ENCODE data around the gene RAET1G.
"Not testable (repeated sequence)": the region's sequence is repeated elsewhere in the genome, so short reads cannot be mapped to it uniquely, and the experiment has no call there.

RAET1G gene

DNA sequence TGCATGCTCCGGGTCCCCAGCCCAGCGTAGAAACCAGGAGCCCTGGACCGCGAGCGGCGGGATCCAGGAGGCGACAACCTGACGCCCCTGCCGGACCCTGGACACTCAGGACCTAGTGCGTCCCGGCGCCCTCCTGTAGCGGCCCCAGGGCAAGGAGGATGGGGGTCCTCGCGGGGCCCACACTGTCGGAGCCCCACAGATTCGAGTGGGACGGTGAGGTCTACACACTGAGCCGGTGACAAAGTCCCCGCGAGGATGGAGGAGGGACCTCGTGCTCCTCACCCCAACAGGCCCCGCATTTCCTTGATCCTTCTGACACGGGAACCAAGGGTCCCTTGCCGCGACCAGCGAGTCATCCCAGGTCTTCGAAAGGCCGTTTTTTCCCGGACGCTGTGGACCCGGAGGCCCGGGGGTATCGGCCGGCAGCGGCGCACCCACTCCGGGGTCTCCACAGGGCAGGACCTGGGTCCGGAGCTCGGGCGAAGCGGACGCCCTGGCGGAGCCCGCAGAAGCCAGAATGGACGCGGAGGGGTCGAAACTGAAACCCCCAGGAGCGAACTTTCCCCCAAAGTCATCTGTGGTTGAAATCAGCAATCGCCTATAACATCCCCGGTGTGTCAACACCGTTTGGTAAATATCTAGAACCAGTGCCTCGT, 31.5 kb upstream of the RAET1G start:
- DNase-seq (ENCODE audit: low read depth, low spot score) = not testable (repeated sequence)

DNA sequence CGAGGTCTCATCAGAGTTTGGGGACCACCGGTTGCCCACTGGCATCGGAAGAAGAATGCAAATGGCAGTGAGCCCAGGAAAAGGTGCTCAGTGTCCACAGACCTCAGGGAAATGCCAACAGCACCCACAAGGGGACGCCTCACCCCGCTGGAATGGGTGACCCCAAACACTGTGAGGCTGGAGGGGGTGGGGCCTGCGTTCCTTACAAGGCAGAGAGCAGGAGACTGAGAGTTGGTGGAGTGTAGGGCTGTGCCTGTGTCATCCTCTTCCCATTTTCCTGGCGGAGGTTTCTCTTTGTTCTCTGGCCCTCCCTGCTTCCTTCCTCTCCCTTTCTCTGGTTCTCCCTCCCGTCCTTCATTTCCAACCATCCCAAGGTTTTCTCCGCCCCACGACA, 31.0 kb upstream of the RAET1G start:
- not testable (repeated sequence) for DNase-seq (ENCODE audit: low read depth, low spot score)

DNA sequence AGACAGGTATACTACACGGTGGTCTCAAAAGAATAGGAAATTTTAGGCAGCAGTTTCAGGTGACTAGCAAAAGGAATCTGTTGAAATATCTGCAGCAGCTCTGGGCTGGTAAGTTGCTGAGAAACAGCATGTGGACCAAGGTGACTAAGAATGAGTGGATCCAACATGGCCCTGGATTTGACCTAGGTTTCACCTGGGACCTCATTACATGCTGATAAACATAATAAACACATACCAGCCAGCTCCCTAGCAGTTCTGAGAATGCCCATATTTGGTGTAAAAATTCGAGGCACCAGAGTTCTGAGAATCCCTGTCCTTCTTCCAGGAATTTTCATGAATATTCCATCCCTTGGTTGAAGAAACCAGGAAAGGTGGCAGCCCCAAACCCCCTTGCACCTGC, 30.5 kb upstream of the RAET1G start:
- DNase-seq (ENCODE audit: low read depth, low spot score) = not testable (repeated sequence)

DNA sequence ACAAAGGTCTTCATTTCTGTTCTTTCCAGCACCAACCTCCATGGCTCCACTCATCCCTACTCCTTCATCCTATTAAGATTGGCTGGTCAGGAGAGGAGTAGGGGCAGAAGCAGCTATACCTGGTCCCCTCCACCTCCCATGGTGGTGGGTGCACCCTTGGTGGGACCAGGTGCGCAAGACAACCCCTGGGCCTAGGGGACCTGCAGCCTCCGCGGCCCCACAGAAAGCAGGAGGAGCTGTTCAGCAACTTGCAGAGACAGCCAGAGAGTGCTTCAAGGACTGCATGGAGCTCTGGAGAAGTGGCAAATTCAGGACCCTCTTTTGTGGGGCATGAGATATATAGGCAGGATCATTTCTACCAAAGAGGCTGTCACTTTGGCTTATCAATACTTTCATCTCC, 28.7 kb upstream of the RAET1G start:
- DNase-seq (ENCODE audit: low read depth, low spot score) = no peak

DNA sequence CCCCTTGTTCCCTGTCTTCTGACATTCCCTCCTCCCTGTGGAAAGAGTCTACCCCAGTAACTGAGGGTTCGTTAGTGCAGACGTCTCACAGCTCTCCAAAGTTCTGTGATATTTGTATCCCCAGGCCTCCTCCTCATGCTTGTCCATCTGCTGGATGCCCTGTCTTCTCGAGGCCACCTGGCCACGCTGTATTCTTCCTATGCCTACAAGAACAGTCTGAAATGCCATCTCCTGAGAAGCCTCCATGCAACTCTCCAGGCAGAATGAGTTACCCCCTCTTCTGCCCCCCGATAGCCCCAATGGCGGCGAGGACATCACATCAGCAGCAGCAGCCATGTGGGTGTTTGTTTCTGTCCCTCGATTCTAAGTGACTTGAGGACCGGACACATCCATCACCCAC, 28.2 kb upstream of the RAET1G start:
- DNase-seq (ENCODE audit: low read depth, low spot score) = no peak

DNA sequence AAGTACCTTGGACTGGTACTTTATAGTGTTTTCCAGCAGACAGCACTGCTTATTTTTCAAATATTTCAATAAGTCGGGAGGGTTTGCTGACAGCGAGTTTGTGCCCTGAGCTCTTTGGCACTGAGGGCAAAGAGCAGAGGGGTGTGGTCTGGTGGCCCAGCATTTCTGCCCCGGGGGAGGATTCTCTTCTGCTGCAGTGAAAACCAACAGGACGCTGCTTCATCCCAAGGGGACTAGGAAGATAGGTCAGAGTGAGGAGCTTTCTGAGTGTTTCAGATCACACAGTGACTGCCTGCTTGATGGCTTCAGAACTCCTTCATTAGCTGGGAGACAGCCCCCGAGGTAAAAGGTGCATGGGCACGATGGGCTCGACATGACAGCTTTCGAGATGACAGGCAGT, 27.5 kb upstream of the RAET1G start:
- no peak for DNase-seq (ENCODE audit: low read depth, low spot score)

DNA sequence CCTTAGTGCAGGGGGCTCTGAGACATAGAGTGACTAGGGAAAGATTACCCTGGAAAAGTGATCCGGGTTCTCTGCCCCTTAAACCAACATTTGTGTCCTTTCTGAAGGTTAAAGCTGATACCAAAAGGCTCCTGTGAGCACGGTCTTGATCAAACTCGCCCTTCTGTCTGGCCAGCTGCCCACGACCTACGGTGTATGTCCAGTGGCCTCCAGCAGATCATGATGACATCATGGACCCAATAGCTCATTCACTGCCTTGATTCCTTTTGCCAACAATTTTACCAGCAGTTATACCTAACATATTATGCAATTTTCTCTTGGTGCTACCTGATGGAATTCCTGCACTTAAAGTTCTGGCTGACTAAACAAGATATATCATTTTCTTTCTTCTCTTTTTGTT, 25.7 kb upstream of the RAET1G start:
- no peak for DNase-seq (ENCODE audit: low read depth, low spot score)

DNA sequence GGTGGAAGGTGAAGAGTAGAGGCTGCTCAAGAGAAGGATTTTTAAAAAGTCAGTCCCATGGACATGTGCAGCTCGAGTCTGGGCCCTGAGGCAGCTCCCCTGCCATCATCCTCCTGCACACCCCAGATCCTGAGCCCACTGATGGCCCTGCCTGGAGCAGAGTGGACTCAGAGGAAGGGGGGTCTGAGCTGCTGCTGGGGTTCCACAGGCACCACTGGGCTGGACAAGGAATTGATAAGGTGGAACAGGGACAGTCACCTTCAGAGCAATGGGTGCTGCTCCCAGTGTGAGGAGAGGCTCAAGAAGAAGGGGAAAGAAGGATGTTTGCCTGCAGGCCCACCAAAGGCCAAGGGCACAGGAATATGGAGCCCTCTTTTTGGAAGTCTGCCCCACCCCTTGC, 25.1 kb upstream of the RAET1G start:
- DNase-seq (ENCODE audit: low read depth, low spot score) = no peak

DNA sequence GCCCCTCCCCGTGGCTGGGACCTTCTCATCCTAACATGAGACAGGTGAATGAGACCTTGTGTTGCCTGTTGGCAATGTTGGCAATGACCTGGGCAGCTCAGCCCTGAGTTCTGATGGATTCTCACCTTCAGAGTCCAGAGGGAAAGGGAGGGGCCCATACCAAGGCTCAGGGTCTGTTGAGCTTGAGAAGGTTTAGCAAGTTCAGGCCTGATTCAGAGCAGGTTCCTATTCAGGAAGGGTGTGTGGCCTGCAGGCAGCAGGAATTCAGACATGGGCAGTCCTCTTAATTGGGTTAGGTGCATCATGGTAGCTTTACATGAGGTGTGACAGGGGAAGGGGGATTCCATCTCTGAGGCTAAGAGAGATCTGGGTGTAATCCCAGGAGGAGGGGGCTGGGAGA, 24.6 kb upstream of the RAET1G start:
- not testable (repeated sequence) for DNase-seq (ENCODE audit: low read depth, low spot score)

DNA sequence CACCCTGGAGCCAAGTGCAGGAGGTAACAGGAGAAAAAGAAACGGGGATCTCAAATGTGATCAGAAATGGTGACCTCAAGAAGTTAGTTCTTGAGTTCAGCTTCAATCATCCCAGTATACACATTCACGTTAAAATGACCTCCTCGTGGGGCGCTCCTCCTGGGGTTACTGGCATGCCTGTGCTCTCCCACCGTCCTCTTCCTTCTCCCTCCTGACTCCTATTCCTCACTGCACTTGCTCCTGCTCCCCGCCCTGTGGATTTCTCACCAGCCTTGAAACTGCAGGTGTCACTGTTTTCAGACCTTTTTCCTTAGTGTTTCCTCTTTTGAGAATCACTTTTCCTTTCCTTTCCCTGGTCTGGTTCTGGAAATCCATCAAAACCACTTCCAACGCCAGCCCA, 23.7 kb upstream of the RAET1G start:
- not testable (repeated sequence) for DNase-seq (ENCODE audit: low read depth, low spot score)

DNA sequence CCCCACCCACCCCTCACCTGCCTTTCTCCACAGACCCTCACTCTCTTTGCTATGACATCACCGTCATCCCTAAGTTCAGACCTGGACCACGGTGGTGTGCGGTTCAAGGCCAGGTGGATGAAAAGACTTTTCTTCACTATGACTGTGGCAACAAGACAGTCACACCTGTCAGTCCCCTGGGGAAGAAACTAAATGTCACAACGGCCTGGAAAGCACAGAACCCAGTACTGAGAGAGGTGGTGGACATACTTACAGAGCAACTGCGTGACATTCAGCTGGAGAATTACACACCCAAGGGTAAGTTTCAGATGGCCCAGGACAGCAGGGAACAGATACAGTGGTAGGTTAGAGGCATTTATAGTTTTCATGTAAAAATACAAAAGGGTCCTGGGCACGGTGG, 22.4 kb upstream of the RAET1G start:
- not testable (repeated sequence) for DNase-seq (ENCODE audit: low read depth, low spot score)

DNA sequence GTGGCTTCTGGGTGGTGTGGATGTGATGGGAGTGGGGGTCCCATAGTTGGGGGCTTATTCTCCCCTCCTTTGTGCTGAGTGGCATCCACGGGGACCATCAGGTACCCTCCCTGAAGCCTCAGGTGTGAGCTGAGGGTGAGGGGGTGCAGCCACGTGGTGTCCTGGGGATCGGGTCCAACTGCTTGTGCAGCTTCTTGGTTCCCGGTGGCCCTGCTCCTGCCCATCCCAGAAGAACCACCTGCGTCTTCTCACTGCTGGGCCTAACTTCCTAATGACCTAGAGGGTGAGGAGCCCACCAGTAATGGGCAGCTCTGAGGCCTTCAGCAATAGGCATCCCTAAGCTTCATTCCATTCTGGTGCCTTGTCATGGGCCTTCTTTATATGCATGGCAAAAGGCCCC, 20.4 kb upstream of the RAET1G start:
- not testable (repeated sequence) for DNase-seq (ENCODE audit: low read depth, low spot score)

DNA sequence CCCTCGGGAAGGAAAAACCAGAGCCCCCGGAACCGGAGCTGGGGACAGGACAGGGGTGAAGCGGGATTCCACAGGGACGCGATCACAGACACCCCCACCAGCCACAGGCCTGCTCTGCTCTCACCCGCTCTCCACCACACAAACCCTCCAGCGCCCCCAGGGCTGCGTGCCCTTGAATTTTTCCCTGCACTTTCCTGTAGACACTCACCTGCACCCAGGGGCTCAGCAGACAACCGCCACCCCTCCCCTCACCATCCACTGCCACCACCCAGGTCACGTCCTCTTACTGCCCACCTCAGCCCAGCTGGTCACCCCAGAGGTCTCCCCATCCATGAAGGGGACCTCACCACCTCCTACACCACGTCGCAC, 19.5 kb upstream of the RAET1G start:
- DNase-seq (ENCODE audit: low read depth, low spot score) = no peak

DNA sequence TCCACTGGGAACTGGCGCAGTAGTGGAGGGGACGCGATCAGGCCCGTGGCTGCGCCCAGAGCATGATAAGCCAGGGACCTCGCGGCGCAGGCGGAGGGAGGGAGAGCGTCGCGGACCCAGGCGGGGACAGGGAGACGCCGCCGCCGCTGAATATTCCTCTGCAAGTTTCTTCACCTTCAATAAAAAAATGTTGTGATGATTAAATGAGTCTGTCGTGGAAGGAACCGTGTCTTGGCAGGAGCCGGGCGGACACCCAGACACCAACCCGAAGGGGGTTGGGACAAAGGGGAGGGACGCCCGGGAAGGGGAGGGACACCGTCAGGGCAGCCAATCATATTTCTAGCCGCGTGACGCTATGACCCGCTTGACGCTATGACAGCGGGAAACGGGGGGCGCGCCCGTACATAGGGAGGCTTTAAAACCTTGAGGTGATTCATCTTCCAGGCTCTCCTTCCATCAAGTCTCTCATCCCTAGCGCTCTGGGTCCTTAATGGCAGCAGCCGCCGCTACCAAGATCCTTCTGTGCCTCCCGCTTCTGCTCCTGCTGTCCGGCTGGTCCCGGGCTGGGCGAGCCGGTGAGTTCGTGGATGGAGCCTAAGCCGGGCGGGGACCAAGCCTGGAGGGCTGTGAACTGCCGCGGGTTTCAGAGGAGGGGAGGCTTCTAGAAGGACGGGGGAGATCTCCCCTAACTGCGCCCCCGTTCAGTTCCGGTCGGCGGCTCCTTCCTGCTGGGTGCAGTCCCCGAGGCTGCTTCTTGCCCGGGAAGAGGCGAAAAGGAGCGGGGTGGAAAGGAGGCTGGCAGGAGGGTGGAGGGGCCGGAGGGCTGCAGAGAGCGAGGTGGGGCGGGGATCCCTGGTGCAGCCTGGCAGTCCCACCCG, 18.9 kb upstream of the RAET1G start, which contains the start of gene ULBP2:
Gene ULBP2 (plus strand): TSS at position 432 of the 878 bp plus-strand sequence. CDS start 59 bp downstream, at position 491.
- DNase-seq (ENCODE audit: low read depth, low spot score) = peak; percentile 50

DNA sequence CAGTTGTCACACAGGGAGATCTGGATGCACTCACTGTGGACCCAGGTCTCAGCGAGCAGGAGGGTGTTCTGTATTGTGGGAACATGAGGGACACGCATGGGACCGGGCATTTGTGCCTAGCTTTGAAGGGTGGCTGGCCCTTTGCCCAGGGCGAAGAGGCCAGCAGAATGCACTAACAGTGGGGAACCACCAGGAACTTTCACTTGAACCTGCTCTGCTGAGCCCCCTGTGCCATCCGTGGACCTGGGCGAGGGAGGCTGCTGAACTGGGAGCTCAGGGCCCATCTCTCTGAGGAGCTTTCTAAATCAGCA, 17.7 kb upstream of the RAET1G start:
- no peak for DNase-seq (ENCODE audit: low read depth, low spot score)

DNA sequence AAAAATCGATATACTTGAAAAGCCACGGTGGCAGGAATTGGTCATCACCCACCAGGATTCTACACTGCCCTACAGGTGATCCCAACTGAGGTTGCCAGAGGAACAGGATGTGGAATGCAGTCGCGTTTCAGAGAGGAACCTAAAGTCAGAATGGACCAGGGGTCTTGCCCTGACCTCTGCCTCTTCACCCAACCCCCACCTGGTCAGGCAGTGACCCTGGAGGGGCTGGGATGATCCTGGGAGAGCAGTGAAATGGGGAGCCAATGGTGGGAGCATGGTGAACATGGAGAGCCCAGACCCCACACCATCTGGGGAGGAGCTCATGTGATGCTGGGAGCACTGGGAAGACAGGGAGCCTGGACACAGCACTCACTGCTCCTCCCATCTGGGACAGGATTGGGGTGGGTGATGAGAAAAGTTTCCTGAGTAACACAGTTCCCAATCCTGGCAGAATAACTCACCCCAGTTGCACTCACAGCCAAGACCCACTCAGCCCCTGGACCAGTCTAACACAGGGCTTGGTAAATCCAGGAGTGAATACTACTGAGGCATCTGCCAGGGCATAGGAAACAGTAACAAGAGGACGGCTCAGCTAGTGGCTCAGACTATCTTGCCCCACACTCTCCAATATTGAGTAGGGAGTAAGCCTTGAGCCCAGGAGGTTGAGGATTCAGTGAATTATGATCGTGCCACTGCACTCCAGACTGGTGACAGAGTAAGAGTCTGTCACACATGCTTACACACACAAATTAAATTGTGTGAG, 17.2 kb upstream of the RAET1G start:
- DNase-seq (ENCODE audit: low read depth, low spot score) = no peak

DNA sequence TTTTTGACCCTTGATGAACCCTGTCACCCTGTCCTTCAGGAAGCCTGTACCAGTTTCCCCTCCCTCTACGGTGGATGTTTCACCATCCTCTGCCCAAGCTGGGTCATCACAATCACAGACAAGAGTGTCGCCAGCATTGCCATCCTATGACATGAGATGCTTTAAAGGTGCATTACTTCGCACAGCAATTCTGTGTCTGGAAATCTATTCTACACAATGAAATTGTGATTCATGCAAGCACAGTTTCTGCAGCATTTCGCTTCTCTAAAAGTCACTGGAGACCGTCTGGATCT, 16.4 kb upstream of the RAET1G start:
- DNase-seq (ENCODE audit: low read depth, low spot score) = no peak

DNA sequence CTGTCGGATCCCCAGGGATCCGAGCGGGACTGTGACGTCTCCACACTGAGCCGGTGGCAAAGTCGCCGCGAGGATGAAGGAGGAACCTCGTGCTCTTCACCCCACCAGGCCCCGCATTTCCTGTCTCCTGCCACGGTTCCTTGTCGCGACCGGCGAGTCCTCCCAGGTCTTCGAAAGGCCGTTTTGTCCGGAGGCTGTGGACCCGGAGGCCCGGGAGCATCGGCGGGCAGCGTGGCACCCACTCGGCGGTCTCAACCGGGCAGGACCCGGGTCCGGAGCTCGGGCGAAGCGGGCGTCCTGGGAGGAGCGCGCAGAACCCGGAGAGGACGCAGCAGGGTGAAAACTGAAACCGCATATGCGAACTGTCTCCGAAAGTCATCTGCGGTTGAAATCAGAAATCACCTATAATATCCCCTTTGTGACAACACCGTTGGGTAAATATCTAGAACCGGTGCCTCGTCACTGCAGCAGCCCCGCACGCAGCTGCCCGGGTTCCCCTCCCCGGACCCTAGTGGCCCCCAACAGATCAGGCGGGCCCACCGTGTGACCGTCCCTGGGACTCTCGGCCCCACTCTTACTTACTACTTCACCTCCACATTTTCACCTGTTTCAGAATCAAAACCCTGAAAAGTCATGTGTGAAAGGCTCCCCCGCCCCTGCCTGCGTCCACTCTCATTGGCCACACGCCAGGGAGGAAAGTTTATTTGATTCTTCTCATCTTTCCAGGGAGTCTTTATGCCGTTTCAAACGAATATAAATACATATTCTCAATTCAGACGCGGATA, 15.8 kb upstream of the RAET1G start:
- DNase-seq (ENCODE audit: low read depth, low spot score) = no peak

DNA sequence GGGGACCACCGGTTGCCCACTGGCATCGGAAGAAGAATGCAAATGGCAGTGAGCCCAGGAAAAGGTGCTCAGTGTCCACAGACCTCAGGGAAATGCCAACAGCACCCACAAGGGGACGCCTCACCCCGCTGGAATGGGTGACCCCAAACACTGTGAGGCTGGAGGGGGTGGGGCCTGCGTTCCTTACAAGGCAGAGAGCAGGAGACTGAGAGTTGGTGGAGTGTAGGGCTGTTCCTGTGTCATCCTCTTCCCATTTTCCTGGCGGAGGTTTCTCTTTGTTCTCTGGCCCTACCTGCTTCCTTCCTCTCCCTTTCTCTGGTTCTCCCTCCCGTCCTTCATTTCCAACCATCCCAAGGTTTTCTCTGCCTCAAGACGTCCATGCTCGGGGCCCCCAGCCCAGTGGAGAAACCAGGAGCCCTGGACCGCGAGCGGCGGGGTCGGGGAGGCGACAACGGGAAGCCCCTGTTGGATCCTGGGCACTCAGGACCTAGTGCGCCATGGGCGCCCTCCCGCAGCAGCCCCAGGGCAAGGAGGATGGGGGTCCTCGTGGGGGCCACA, 15.2 kb upstream of the RAET1G start:
- DNase-seq (ENCODE audit: low read depth, low spot score) = not testable (repeated sequence)

DNA sequence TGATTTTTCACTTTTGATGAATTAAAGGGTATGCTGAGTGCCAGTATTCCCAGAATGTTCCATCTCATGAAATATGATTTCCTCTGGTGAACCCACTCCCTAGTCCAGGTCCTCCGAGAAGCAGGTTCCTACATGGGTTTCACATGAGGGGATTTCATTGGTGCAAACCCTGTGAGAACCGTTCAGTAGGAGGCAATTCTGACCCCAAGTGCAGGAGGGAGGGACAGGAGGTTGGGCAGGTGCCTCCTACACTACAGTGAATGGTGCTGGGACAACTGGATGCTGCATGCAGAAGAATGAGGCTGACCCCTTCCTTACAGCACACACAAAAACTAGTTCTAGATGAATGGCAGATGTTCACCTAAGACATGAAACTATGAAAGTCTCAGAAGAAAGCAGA, 13.8 kb upstream of the RAET1G start:
- DNase-seq (ENCODE audit: low read depth, low spot score) = no peak

DNA sequence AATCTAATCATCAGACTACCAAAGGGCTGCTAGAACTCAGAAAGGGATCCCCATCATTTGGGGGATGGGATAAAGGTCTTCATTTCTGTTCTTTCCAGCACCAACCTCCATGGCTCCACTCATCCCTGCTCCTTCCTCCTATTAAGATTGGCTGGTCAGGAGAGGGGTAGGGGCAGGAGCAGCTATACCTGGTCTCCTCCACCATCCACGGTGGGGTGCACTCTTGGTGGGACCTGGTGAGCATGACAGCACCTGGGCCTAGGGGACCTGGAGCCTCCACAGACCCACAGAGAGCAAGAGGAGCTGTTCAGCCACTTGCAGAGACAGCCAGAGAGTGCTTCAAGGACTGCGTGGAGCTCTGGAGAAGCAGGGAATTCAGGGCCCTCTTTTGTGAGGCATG, 12.7 kb upstream of the RAET1G start:
- no peak for DNase-seq (ENCODE audit: low read depth, low spot score)

DNA sequence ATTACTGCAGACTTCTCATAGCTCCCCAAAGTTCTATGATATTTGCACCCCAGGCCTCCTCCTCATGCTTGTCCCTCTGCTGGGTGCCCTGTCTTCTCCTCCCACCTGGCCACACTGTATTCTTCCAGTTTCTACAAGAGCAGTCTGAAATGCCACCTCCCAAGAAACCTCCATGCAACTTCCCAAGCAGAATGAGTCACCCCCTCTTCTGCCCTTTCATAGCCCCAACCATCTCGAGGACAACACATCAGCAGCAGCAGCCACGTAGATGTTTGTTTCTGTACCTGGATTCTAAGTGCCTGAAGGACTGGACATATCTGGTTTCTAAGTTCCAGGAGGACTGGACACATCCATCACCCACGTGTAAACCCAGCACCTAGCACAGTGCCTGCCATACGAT, 12.3 kb upstream of the RAET1G start:
- no peak for DNase-seq (ENCODE audit: low read depth, low spot score)

Data from brain pericyte (primary cell).